A549 treated with Hydrocortisone at 1 μM for 4 hours (cell line): ENCODE data around the gene BTBD1. TPM values are rescaled to one million over a fixed set of nuclear protein-coding genes. Genes with fewer than 3 reads are reported as not detected.

Experiments
- total RNA-seq: library from RNA; stranded (reverse); fragments of 200-300 nt; extraction: Qiagen RNA extraction; gene quantifications from 5 replicates; pipeline ENCODE4 v1.2.3, GENCODE V29; 2022

The BTBD1 gene
- total RNA-seq = 48.0 to 62.4 TPM (median 55.8 TPM) in 5 replicates

DNA sequence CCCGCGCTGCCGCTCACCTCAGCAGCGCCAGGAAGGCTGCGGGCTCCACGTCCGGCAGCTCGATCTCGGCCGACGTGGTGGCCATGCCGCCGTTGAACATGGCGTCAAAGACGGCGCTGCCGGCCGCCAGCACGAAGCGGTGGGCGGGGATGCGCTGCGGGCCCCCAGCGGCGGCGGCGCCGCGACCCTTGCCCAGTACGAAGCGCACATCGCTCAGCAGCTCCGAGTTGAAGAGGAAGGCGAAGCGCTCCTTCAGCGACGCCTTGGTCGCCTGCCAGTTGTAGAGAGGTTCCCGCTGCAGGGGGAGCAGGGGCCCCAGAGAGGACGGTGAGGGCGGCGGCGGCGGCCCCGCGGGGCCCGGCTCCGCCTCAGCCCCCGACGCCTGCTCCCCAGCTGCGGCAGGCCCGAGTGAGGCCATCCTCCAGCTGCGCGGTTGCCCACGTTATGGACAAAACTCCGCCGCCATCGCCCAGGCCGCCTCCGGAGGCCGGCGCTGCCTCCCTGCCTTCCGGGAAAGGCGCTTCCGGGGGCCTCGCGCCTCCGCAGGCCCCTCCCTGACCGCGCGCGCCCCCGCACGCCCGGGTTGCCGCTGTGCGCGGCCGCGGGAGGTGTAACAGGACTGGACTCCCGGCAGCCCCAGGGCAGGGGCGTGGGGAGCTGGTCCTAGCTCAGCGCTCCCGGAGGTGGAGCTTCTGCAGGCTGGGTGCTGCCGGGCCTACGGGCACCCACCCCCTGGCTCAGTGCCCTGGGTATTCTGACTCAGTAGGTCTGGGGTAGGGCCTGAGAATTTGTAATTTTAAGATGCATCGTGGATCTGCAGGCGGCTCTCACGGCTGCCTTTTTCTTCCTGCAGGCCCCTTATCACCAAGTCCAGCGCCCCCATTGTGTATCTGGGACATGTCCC, at the start of gene BTBD1:
Gene BTBD1, minus strand, starts transcription at position 519 of the 904 bp plus-strand sequence. Its CDS starts 101 bp downstream, at position 418.

DNA sequence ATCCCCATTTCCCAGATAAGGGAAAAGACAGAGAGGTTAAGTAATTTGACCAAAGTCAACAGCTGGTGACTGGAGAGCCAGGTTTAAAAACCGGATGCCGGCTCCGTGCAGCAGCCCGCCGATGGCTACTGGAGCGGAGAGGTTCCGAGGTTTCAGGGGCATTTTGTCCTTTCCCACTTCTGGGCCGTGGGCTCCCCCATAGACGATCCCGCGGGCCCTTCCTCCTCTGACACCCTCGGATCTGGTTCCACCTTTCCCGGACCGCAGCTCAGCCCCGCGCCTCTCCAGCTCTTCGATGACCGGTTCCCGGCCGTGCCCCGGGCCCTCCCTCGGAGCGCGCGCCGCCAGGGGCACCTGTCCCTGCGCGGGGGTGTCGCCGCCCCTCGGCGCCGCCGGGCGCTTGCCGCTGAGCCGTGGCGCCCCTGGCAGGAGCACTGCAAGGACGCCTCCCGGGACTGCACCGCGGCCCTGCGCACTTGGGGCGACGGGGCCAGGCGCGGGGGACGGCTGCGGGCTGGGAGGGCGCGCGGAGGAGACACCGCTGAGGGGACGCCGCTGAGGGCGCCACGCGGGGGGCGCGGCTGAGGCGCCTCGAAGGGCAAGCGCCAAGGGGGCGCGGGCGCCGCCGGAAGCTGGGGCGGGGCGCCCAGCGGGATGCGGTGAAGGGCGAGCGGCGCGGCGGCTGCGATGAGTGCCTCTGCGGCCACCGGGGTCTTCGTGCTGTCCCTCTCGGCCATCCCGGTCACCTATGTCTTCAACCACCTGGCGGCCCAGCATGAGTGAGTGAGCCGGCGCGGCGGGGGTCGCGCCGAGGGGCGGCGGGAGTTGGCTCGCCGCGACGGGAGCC, 40.2 kb upstream of the BTBD1 start, which contains the start of gene TM6SF1:
Gene TM6SF1, plus strand, starts transcription at position 652 of the 847 bp plus-strand sequence. Its CDS starts 36 bp downstream, at position 688.

DNA sequence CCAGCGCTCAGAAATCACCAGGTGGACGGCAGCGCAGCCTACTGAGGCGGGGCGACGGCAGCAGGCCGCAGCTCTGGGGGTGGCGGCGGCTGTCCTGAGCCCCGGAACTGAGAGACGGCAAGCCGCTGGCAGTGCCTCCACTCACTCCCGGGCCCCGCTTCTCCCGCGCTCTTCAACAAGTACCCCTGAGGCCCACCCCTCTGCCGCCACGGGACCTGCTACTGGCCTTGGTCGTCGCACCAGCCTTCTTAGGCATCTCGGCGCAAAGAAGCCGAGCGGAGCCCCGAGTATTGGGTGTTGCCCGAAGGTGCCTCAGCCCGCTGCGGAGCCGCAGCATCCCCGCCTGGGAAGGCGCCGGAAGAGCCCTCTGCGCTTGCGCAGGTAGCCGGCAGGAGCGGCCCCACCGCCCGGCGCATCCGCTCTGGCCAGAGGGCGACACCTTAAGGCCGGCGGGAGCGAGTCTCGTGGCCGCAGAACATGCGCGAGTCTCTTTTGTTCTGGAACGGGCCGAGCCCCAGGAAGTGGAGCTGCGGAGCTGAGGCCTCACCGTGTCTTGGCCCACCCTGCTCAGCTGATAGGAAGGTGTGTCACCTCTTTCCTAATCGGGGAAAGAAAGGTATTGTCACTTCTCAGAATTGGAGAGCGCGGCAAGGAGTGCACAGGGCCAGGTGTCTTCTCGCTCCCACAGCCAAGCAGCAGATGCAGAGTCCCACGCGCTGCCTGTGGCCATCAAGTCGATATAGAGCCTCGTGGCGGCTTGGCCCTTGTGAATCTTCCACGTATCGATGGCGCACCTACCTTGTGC, 55.6 kb downstream of the BTBD1 start, which contains the start of gene C15orf40:
Gene C15orf40, minus strand, starts transcription at position 369 of the 805 bp plus-strand sequence. Its CDS starts 32 bp downstream, at position 337.

DNA sequence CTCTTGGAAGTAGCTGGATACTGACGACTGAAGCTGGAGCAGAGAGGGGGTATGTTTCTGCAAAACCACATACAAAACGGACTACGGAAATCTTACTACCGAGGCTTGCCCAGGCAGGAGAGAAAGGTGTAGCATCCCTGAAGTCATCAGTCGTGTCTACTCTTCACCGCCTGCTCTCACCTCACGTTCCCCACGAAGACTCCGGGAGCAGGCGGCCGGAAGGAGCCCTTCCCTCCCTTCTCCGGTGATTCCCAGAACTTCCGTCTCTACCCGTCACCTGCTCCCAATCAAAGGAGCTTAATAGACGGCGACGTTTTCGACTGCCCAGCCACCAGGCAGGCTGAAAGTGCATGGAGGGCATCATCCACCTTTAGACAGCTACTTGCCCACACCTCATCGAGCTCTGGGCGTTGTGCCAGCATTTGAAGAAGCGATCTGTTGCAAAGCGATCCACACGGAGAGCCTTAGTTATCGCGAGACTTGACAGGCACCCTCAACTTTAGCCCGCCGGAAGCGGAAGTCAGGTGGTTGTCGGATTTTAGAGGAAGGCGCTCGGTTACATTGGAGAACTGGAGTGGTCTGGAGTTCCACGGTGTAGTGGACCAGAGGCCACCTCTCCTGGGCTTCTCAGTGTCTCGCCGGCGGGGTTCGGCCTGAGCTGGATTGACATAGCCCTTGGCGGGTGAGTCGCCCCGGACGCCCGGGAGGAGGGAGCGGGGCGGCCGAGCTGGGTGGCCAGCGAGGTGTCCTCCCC, 81.2 kb downstream of the BTBD1 start, which contains the start of gene RAMAC:
Gene RAMAC, plus strand, starts transcription at position 523 of the 754 bp plus-strand sequence. CDS start 2,809 bp downstream, outside the sequence.

Other genes with a start within 250 kb of the BTBD1 start
- gene HOMER2, start 114.5 kb downstream of the BTBD1 start, total RNA-seq = 16.7 to 22.5 TPM (median 17.8 TPM) in 5 replicates
- gene RAMAC, start 81.0 kb downstream of the BTBD1 start, total RNA-seq = 41.9 to 60.3 TPM (median 45.9 TPM) in 5 replicates
- gene C15orf40, start 55.6 kb downstream of the BTBD1 start, total RNA-seq = 43.7 to 49.0 TPM (median 47.5 TPM) in 5 replicates
- gene TM6SF1, start 40.4 kb upstream of the BTBD1 start, total RNA-seq = 0.07 to 0.15 TPM (median 0.07 TPM) in 4 of 5 replicates, not detected in the other
- 47.0 to 70.3 TPM (median 54.1 TPM) in 5 replicates for gene HDGFL3, start 140.6 kb upstream of the BTBD1 start, total RNA-seq
- gene BNC1, start 217.4 kb upstream of the BTBD1 start, total RNA-seq = 0.69 to 0.95 TPM (median 0.86 TPM) in 5 replicates